Esophagus squamous epithelium (tissue), 4 donors: ENCODE results near the gene GPR78.

Experiments used
- POLR2A ChIP-seq, 4 donors: fragments of 450-650 bp; IDR thresholded peaks; one replicate each; pipeline ENCODE4 v1.6.1; 2017; ENCODE audit warnings: antibody characterized with exemption in 4 of 4, mild to moderate bottlenecking in 4 of 4, moderate library complexity in 3 of 4
- TF ChIP-seq, protein P1 (sequence below), 6 experiments: fragments of 450-650 bp in 4 of 6; fragments of 200-600 bp in 2 of 6; sonication (generic) in 2 of 6; IDR thresholded peaks; one replicate each; pipeline ENCODE4 v1.5.1; 2016 to 2019; ENCODE audit warnings: antibody characterized with exemption in 6 of 6, mild to moderate bottlenecking in 4 of 6, moderate library complexity in 4 of 6

DNA sequence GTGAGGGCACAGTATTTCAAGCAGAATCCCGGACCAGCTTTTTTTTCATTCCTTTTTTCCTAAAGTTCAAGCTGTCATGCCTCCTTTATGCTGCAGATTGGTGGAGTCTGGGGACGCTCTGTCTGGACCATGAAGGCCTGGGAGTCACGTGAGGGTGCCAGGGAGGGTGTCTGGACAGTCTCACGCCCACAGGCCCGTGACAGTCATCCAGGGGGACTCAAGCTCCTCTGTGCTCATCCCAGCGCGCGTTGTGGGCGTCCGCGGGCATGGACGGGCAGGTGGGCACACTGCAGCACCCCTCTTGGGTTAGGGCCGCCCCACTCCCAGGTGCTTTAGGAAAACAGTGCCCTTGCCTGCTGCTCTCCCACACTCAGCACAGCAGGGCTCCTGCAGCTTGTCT lies 17.1 kb downstream of the GPR78 start:
- TF ChIP-seq, protein P1, sequence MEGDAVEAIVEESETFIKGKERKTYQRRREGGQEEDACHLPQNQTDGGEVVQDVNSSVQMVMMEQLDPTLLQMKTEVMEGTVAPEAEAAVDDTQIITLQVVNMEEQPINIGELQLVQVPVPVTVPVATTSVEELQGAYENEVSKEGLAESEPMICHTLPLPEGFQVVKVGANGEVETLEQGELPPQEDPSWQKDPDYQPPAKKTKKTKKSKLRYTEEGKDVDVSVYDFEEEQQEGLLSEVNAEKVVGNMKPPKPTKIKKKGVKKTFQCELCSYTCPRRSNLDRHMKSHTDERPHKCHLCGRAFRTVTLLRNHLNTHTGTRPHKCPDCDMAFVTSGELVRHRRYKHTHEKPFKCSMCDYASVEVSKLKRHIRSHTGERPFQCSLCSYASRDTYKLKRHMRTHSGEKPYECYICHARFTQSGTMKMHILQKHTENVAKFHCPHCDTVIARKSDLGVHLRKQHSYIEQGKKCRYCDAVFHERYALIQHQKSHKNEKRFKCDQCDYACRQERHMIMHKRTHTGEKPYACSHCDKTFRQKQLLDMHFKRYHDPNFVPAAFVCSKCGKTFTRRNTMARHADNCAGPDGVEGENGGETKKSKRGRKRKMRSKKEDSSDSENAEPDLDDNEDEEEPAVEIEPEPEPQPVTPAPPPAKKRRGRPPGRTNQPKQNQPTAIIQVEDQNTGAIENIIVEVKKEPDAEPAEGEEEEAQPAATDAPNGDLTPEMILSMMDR (IDR thresholded peaks at IDR 0.05), result no peak
- no peak for TF ChIP-seq POLR2A (IDR thresholded peaks at IDR 0.05)
